ENCODE measurements around the gene PTGIS. TPM values are rescaled to one million over a fixed set of nuclear protein-coding genes. Genes with fewer than 3 reads are reported as not detected.
A peak's percentile ranks its signal among the peaks of the same experiment; 100 is the strongest.

PTGIS gene
- total RNA-seq, 1 donor from 2014 or later = 31.3 TPM

DNA sequence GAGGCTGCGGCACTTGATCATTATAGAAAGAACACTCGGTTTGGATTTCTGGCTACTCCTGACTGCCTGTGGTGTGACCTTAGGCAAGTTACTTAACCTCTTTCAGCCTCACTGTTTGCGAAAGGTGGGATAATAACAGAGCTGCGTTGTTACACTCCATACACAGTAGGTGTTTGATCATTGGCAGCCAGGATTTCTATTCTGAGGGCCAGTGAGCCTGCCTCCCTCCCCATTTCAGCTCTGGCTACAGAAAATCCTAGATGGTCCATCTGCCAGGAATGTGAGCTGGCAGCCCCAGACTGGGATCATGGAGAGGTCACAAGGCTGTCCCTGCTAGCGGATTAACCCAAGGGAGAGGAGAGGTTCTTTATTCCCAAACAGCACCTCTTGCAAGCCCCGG is 88.2 kb downstream of the PTGIS start:
- H3K4me3 Mint-ChIP-seq = no peak overlapping the region
- H3K27ac Mint-ChIP-seq = no peak overlapping the region
- no peaks in the 10 kb centered on the region for H3K79me2 ChIP-seq (ENCODE audit: low read depth)
- H3K9ac ChIP-seq = no peak overlapping the region
- no peaks in the 10 kb centered on the region for H3K9me3 Mint-ChIP-seq
- no peaks in the 10 kb centered on the region for H3K36me3 ChIP-seq
- peaks cover 47% of the 10 kb centered on the region for H4K20me1 ChIP-seq (ENCODE audit: low read depth)
- peaks cover 35% of the 10 kb centered on the region for H3K4me1 Mint-ChIP-seq
- H3K27me3 ChIP-seq = peaks cover 36% of the 10 kb centered on the region
- no peak overlapping the region for H2AFZ ChIP-seq (replicated peaks)
- peaks cover 11% of the 10 kb centered on the region for H3F3A ChIP-seq (ENCODE audit: low read depth)
- peaks cover 14% of the 10 kb centered on the region for H3K27me3 Mint-ChIP-seq (ENCODE audit: insufficient read depth, low read depth)
- H3K4me3 ChIP-seq = no peak overlapping the region
- no peaks in the 10 kb centered on the region for H3K9me3 ChIP-seq (ENCODE audit: low read depth)
- H3K27ac ChIP-seq = no peak overlapping the region
- peaks cover 17% of the 10 kb centered on the region for H3K4me1 ChIP-seq
- TF ChIP-seq EZH2phosphoT487 (IDR thresholded peaks at IDR 0.05) (no peak), EZH2 (IDR thresholded peaks at IDR 0.05) (no peak)
- TF ChIP-seq, protein P1, sequence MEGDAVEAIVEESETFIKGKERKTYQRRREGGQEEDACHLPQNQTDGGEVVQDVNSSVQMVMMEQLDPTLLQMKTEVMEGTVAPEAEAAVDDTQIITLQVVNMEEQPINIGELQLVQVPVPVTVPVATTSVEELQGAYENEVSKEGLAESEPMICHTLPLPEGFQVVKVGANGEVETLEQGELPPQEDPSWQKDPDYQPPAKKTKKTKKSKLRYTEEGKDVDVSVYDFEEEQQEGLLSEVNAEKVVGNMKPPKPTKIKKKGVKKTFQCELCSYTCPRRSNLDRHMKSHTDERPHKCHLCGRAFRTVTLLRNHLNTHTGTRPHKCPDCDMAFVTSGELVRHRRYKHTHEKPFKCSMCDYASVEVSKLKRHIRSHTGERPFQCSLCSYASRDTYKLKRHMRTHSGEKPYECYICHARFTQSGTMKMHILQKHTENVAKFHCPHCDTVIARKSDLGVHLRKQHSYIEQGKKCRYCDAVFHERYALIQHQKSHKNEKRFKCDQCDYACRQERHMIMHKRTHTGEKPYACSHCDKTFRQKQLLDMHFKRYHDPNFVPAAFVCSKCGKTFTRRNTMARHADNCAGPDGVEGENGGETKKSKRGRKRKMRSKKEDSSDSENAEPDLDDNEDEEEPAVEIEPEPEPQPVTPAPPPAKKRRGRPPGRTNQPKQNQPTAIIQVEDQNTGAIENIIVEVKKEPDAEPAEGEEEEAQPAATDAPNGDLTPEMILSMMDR (IDR thresholded peaks at IDR 0.05) = no peak
- peaks cover 4% of the 10 kb centered on the region for H3K36me3 Mint-ChIP-seq
- peak overlapping the region; percentile 6 for H3K4me2 ChIP-seq
- peak; percentile 58 for DNase-seq (ENCODE audit: low spot score)

DNA sequence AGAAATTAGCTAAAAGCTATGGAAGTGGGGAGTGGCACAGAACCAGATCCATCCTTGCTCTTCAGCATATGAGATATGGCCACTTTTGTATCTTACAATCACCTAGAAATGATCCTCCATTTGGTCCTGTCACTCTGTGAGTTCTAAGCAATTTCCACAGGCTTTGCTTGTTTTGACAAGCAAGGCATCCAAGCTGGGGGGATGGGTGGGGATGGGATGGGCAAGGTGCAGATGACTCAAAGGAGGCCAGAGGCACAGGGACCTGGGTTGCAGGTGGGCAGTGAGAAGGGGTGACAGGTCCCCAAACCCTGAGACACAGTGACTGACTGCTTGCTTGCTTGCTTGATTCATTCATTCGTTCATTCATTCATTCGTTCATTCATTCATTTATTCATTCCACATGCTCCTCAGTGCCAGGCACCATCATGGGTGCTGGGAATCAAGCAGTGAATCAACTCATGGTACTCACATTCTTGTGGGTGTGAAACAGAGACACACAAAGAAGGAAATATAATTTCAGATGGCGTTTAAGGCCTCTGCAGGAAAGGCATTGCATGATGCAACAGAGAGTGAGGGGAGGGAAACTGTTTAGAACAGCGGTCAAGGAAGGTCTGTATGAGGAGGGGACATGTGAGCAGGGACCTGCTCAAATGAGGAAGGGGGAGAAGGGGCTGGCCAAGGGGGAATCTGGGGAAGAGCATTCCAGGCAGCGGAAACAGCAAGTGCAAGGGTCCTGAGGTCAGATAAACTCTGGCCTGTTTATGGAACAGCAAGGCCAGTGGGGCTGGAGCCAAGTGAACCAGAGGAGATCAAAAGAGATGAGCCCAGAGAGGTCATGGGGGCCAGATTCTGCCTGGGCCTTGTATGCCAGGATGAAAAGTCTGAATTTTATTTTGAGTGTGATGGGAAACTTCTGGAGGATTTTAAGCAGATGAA is 88.9 kb downstream of the PTGIS start:
- no peak overlapping the region for H3K4me3 ChIP-seq
- H3K27ac ChIP-seq = no peak overlapping the region
- H3K4me2 ChIP-seq = no peak overlapping the region
- H3F3A ChIP-seq (ENCODE audit: low read depth) = peaks cover 11% of the 10 kb centered on the region
- no peak overlapping the region for H3K9ac ChIP-seq
- H3K79me2 ChIP-seq (ENCODE audit: low read depth) = no peaks in the 10 kb centered on the region
- peaks cover 47% of the 10 kb centered on the region for H4K20me1 ChIP-seq (ENCODE audit: low read depth)
- Mint-ChIP-seq H3K4me3 (no peak overlapping the region), H3K27ac (no peak overlapping the region), H3K9me3 (no peaks in the 10 kb centered on the region), H3K27me3 (ENCODE audit: insufficient read depth, low read depth) (peaks cover 15% of the 10 kb centered on the region), H3K36me3 (peaks cover 4% of the 10 kb centered on the region), H3K4me1 (peaks cover 33% of the 10 kb centered on the region)
- TF ChIP-seq EZH2phosphoT487 (IDR thresholded peaks at IDR 0.05) (no peak), EZH2 (IDR thresholded peaks at IDR 0.05) (no peak)
- TF ChIP-seq, protein P1 (IDR thresholded peaks at IDR 0.05) = no peak
- H3K27me3 ChIP-seq = peaks cover 29% of the 10 kb centered on the region
- peaks cover 12% of the 10 kb centered on the region for H3K4me1 ChIP-seq
- no peaks in the 10 kb centered on the region for H3K9me3 ChIP-seq (ENCODE audit: low read depth)
- H3K36me3 ChIP-seq = no peaks in the 10 kb centered on the region
- H2AFZ ChIP-seq (replicated peaks) = no peak overlapping the region
- DNase-seq (ENCODE audit: low spot score) = no peak

DNA sequence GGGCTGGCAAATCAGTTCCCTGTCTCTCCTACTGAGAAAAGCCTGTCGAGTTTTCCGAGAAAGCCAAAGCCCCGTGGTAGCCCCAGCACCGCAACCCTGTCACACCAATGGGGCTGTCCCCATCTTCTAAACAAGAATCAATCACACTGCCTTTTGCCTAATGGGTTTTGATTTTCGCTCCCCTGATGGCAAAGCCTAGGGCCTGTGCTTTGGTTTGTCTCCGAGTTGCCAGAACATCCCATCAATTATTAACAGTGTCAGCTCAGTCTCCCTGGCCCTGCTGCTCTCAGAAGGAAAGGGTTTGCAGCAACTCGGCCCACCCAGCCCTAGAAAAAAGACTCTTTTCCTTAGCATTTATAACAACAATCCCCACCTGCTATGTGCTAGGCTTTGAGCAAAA is 89.7 kb downstream of the PTGIS start:
- no peaks in the 10 kb centered on the region for H3K36me3 ChIP-seq
- peaks cover 47% of the 10 kb centered on the region for H4K20me1 ChIP-seq (ENCODE audit: low read depth)
- no peak overlapping the region for H3K27ac ChIP-seq
- no peaks in the 10 kb centered on the region for H3K9me3 Mint-ChIP-seq
- no peak overlapping the region for H3K4me3 Mint-ChIP-seq
- H3K4me1 Mint-ChIP-seq = peaks cover 33% of the 10 kb centered on the region
- no peak for DNase-seq (ENCODE audit: low spot score)
- H2AFZ ChIP-seq (replicated peaks) = no peak overlapping the region
- no peak overlapping the region for H3K4me2 ChIP-seq
- peaks cover 11% of the 10 kb centered on the region for H3F3A ChIP-seq (ENCODE audit: low read depth)
- no peak overlapping the region for H3K27ac Mint-ChIP-seq
- H3K4me1 ChIP-seq = peaks cover 12% of the 10 kb centered on the region
- H3K9ac ChIP-seq = no peak overlapping the region
- TF ChIP-seq, protein P1 (IDR thresholded peaks at IDR 0.05) = no peak
- TF ChIP-seq EZH2phosphoT487 (IDR thresholded peaks at IDR 0.05) (no peak), EZH2 (IDR thresholded peaks at IDR 0.05) (no peak)
- H3K79me2 ChIP-seq (ENCODE audit: low read depth) = no peaks in the 10 kb centered on the region
- H3K27me3 Mint-ChIP-seq (ENCODE audit: insufficient read depth, low read depth) = peaks cover 15% of the 10 kb centered on the region
- no peak overlapping the region for H3K4me3 ChIP-seq
- H3K9me3 ChIP-seq (ENCODE audit: low read depth) = no peaks in the 10 kb centered on the region
- H3K27me3 ChIP-seq = peaks cover 23% of the 10 kb centered on the region
- H3K36me3 Mint-ChIP-seq = peaks cover 4% of the 10 kb centered on the region
